ENCODE data around the gene GJB4. TPM values are rescaled to one million over a fixed set of nuclear protein-coding genes. Genes with fewer than 3 reads are reported as not detected.
A peak's percentile ranks its signal among the peaks of the same experiment; 100 is the strongest.
"Not testable (repeated sequence)": the region's sequence is repeated elsewhere in the genome, so short reads cannot be mapped to it uniquely, and the experiment has no call there.

Gene GJB4
- polyA plus RNA-seq (2013, experiment 1 of 2; ENCODE audit: insufficient read length) = not detected
- not detected for polyA plus RNA-seq (2013, experiment 2 of 2; ENCODE audit: insufficient read length)

DNA sequence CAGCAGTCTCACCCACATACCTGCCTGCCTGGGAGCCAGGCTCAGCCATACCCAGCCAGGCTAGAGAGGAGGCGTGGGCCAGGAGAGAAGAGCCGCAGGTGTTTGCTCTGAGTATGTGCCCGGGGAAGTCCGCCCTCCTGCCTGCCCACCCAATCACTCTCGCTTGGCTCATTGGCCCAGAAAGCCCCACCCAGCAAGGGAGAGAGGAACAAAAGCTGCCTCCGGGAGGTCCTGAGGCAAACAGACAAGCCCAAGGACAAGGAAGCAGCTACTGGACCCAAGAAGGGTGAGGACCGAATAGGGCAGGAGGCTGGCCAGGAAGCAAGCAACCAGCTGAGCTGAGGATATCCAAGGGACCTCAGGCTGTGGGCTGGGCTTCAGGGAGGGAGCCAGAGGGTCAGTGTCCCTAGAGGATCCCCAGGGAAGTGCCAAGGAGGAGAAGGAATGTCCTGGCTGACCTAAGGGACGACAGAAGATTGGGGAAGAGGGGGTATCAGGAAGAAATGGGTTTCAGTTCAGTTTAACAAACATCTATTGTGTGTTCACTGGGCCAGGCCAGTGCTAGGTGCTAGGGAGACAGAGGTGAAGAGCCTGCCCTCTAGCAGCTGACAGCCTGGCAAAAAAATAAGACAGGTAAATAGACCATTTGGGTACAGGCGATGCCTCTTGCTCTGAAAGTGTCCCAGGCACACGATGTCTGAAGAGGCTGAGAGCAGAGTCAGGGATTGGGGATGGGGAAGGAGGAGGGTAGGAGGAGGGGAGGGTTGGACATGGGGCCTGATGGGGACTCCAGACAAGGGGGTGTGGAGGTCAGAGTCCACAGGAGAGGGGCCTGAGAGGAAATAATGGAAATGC, at the start of gene GJB4:
Gene GJB4, plus strand, starts transcription at position 238 of the 855 bp plus-strand sequence. CDS start 1,515 bp downstream, outside the sequence.
- no peak for DNase-seq

DNA sequence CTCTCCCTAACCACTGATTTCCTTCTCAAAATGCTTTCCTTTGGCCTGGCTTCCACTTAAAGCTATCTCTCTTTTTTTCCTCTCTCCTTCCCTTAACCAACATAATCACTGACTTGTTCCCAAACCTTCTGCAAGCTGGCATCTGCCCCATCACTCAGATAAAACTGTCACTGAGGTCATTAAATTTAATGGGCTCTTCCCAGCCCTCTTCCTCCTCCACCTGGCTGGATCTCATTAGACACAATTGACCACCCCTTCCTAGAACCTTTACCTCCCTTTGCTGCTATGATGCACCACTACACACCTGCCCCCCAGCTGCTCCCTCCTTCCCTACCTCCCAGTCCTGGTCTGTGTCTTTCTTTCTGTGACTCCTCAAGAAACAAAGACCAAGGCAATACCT, 48.7 kb upstream of the GJB4 start:
- no peak for DNase-seq

DNA sequence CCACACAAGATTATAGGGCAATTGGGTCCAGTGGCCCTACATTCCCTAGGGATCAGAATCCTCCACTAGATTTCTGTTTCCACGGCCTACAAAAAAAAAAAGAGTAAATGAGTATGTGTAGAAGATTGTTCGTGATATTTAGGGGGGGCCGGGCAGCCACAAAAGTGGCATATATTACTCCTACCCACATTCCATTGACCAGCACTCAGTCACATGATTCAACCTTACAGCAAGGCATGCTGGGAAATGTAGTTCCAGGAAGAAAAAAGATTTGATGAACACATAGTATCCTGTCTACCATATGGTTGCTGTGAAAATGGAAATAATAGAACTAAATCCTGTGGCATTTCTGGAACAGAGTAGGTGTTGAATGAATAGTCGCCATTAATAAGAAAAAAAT, 48.1 kb upstream of the GJB4 start:
- no peak for DNase-seq

DNA sequence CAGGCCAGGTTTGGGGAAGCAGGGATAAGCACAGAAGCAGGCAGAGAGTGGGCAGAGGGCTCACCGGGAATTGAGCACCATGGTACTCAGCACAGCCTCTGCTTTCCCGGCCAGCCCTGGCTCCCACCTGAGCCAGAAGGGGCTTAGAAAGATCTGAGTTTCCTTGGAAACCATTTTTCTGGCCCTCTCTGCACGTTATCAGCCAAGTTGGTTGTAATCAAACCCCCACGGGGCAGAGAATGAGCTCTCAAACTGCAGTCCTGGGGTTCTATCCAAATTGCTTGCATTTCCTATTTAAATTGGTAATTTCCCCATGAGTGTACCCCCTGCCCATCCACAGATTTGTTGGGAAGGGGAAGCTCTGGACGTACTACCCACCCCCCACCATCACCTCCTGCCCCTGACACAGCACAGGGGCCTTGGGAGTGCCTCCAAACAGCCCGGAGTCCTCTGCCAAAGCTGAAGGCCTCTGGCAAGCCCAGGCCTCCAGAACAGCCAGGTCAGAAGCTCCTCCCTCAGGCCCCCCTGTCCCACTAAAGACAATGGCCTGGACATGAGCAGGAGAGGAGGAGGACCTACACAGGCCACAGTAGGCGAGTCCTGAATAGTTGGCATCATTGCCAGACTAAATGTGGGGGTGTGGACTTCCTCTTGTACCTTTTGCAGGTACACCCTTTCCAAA, 47.4 kb upstream of the GJB4 start:
- no peak for DNase-seq

DNA sequence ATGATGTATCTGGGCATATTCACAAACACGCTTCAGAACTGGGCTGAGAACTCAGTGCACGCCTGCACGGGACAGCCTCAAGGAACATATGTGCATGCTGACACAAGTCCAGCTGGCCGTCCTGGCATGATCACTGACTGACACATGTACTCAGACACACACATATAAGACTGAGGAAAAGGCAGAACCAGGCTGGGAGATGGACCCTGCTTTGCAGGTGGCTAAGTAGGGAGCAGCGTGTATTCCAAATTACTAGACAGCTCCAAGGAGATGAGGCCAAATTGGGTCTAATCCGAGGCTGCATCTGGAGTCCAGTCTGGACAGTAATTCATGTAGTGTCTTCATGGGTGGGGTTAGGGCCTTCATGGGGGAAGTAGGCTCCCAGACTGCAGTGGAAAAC, 46.1 kb upstream of the GJB4 start:
- DNase-seq = no peak

DNA sequence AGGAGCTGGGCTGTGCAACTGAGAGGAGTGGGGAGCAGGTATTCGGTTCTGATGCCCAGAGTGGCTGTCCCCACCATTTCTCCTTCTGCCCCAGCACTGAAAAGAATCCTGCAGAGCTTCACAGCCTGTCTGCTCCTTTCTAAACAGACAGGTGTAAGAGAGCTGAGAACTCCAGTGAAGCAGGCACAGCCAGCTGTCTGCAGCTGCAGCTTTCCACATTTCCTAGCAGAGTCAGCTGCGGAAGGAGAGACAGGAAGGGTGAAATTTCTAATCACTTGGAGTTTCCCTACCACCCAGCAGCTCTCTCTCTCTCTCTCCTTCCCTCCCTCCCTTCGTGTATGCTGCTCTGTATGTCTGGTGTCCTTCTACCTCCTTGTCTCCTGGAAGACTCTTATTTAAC, 45.2 kb upstream of the GJB4 start:
- no peak for DNase-seq

DNA sequence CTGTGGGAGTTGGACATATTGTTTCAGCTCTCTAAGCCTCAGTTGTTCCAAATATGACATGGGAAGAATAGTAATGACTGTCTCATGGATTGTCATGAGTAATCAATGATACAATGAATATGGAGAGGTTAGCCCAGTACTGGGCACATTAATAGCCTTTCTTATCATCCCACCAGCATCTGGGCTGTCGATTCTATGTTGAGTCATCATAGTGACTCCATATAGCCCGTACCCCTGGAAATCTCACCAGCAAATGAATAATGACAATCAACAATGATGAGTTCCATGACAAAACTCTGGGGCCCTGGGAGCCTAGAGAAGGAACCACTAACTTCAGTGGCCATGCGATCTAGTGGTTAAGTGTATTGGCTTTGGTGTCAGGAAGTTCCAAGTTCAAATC, 44.4 kb upstream of the GJB4 start:
- DNase-seq = no peak

DNA sequence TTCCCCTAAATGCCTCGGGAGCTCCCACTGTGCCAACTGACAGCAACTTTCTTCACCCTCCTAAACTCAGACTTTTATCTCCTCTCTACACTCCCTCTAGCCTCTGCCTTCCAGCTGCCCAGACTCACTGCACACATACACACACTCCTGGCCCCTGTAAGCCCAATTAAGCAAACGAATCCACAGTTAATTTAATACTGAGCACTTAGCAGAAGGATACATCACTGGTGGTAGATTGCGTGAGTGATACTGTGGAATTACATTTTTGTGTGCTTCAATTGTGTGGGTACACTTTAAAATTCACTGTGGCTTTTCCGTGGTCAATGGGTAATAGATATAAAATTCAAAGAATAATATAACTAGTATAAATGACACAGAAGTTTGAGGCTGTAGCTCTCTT, 38.3 kb upstream of the GJB4 start:
- no peak for DNase-seq

DNA sequence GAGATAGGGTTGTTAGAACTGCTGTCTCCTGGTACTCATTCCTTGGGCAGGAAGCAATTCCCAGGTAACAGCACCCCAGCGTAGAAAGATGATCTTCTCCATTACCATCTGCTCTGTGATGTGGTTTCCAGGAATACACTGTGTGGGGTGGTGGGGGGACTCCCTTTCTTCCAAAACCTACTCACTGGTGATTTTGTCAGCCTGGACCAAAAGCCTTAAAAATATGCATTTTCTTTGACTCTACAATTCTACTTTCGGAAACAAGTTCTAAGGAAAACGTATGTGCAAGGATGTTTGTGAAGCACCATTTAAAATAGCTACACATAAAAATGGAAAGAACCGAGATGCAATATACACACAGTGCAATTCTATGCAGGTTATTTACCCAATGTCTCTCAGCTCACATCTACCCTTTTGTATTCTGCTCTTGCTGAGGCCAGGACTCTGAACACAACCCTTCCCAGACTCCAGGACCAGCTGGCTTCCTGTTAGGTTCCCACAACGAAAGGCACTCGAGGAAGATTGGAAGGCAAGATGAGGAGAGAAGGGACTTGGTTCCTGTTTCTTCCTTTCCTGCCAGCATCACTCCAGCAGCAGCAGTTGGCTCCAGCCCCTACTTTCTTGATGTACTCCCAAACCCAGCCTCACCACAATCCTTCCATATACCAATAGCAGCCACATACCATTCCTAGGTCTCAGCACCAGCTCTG, 37.7 kb upstream of the GJB4 start:
- no peak for DNase-seq

DNA sequence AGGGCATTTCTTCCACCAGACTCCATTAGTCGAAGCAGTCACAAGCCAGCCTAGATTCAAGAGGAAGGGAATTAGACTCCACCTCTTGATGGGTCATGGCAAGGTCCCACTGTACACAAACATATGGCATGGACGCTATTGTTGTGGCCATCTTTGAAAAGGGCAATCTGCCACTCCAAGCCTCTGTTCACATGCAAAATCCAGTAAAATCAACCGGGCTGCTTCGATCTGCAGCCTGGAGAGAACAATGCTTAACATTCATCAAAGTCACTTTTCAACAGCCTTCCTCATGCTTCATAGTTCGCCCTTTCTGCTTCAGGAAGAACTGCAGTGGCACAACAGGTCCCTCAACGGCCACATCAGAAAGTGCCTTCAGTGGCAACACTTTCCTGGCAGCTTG, 32.7 kb upstream of the GJB4 start:
- DNase-seq = no peak

DNA sequence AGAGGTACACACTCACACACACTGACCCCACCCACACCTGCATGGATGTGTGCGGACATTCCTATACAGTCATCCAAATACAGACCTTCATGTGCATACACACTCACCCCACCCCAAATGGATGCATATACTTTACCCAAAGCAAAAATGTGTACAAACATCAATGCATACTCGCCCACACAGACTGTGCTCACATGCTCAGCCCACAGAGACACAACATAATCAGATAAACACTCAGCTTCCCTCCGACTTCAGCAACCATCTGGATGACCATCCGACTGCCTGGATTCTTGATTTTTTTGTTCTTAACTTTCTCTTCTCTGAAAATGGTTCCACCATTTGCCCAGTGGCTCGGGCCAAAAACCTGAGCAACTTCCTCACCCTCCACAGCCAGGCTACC, 29.1 kb upstream of the GJB4 start:
- DNase-seq = no peak

DNA sequence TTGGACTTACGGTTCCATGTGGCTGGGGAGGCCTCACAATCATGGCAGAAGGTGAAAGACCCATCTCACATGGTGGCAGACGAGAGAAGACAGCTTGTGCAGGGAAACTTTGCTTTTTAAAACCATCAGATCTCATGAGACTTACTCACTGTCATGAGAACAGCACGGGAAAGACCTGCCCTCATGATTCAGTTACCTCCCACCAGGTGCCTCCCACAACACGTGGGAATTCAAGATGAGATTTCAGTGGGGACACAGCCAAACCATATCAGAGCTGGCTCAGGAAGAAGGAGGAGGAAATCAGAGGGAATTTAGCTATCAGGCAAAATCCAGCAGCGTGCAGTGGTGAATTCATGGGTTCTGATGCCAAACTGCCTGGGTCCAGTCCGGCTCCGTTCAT, 26.7 kb upstream of the GJB4 start:
- DNase-seq = not testable (repeated sequence)

DNA sequence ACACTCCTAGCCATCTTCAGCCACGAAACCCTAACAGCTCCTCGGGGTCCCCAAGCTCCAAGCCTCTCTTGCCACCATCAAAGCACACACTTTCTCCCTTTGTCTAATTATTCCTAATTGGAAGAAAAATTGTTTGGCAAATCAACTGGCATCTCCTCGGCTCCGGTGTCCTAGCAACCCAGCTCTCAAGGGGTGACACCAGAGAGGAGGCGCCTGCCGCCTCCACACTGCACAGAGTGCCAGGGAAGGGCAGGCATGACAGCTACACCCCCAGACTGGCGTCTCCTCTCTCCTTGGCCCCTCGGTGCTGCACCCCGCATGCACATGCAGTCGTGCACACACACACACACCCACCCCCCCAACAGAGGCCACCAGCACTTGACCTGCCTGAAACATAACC, 22.8 kb upstream of the GJB4 start:
- no peak for DNase-seq

DNA sequence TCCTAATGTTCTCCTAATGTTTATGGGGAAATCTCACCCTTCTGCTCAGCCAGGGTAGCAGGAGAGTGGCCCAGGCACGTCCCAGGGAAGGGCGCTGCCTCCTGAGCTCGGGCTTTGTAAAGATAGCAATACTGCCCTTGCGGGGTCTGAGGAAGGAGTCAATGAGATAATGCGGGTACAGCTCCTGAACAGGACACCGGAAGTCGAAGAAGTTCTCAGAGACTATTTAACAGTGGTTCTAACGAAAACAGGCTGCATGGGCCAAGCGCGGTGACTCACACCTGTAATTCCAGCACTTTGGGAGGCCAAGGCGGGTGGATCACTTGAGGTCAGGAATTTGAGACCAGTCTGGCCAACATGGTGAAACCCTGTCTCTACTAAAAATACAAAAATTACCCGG, 22.3 kb upstream of the GJB4 start:
- not testable (repeated sequence) for DNase-seq

DNA sequence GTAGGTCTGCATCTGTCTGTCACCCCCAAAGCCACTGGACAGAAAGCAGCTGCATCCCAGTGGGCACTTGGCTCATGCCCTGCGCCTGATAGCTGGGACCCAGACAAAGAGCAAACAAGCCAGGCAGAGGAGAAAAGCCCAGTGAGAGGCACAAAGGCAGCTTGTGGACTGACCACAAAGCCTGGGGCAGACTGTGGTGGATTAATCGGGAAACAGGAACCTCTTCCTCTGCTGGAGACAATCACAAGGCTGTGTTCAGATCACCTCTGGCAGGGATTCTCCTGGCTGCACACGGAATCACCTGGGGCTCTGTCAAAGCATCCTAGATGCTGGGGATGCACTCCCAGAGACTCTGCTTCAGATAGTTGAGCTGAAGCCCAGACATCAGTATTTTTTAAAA, 19.9 kb upstream of the GJB4 start:
- DNase-seq = no peak

DNA sequence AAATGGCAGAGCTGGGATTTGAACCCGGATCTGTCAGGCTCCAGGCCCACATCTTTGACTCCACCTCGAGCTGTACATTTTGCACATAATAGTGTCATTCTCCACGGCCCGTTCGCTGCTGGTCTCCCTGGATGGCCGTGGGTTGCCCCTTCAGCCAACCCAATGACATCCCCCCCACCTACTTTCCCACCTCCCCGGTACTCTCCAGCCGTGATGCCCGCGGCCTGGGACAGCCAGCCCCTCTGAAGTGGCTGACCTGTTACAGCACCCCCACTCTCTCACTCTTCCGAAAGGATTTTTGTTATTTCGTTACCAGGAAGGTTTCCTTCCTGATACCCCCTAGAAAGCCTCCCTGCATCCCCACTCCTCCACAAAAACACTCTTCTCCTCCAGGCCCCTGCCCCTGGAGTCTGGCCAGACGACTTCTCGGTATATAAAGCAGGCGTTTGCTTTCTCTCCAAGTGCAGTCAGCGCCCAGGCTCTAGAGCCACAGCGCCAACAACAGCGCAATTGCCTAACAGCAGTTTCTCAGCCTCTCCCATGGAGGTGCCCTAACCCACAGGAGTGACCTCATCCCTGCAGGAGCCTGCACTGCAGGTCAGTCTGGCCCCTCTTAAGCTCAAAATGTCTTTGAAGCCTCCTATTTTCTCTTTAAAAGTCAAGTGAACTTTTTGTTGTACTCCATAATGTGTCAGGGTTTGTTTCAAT, 19.2 kb upstream of the GJB4 start:
- no peak for DNase-seq

DNA sequence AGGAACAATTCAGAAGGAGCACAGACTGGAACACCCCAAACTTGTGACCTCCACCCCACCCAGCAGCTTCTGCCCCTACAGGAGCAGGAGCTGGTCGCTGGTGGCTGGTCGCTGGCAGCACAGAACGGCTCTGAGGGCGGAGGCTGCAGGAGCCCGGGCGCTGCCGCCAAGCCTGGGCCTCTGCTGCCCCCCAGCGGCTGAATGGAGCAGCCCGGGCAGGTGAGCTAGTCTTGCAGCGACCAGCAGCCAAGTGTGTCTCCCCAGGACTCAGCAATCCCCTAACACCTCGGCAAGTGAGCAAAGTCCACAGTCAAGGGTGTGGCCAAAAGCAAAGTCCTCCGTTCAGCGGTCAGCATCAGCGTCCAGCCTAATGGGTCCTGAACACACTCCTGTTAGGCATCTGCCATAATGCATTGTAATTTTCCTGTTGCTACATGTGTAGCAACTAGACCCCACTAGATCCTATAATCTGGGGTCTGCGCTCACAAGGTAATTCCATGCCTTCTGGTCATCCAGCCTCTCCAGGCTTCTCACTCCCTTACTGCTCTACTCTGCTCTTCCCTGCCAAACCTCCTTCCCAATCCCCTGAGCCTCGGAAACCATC, 16.8 kb upstream of the GJB4 start:
- peak; percentile 54 for DNase-seq

DNA sequence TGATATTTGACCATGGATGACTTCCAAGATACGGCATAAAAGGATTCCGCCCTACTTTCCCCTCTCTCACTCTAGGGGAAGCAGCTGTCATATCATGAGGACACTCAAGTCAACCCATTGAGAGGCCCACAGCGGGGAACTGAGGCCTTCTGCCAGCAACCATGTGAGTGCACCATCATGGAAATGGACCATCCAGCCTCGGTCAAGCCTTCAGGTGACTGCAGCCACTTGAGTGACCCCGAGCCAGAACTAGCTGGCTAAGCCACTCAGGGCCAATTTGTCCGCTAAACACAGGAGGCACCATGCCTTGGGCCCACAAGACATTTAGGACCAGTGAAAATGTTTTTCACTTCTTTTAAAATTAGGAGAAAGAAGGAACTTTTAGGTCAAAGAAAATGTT, 15.8 kb upstream of the GJB4 start:
- DNase-seq = no peak

DNA sequence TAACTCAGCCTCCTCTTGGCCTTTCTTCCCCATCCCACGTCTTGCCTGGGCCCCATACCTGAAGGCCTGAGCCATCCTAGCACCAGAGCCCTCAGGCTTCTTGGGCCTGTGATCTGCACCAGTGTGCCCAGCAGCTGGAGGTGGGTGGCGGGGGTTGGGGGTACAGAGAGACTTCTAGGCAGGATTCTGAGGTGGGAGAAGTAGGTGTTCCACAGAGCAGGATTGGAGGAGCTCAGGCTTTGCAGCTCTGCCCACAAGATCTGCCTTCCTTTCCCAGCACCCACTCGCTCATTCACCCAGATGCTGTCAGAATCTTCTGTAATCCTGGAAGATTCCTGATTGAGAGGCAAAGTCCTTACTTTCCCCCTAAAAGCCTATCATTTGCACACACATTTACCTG, 14.7 kb upstream of the GJB4 start:
- no peak for DNase-seq

DNA sequence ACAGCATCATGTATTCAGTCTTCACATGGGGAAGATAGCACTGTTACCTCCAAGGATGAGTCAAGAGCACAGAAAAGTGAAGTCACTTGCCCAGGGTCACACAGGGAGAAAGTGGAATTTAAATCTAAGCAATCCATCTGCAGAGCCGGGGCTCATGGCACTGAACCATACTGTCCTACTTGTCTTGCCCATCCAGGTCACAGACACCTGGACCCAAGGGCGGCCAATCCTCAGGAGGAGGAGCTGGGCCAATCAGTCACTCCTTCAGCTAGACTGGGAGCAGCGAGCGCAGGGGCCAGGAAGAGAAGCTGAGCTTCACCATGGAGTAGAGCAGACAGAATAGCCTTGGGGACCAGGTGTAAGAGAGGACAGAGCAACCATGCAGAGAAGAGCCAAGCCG, 13.9 kb upstream of the GJB4 start:
- no peak for DNase-seq

DNA sequence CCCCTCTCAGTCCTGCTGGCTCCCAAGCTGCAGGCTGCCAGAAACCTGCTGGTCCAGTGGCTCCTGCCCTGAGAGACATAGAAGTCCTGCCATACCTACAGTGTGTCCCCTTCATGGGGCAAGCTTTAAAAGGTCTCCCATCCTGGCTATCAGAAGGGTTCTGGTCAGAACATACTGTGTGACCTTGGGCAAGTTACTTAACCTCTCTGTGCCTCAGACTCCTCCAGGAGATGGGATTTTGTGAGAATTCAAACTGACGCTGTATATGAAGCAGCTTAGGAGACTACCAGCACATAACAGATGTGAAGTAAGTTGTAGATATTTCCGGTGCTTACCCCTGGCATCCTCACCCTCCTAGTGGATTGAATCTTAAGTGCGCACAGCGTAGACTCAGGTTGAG, 13.4 kb upstream of the GJB4 start:
- no peak for DNase-seq
